Fibroblast of villous mesenchyme (primary cell): ENCODE data around the gene MMP24OS. TPM values are rescaled to one million over a fixed set of nuclear protein-coding genes. Genes with fewer than 3 reads are reported as not detected.

Experiments
- DNase-seq: peaks from one replicate; pipeline ENCODE4 v3.0.0-alpha.2; 2010; ENCODE audit warnings: low read depth
- H3K4me3 ChIP-seq: 2 replicates; pipeline ENCODE4 v1.5.1; 2011; ENCODE audit warnings: low read depth, mild to moderate bottlenecking, low read length
- total RNA-seq: library from RNA; depleted of rRNA; stranded (reverse); fragments of >200 nt; gene quantifications from 2 replicates; pipeline ENCODE4 v1.2.3, GENCODE V29; 2012
- TF ChIP-seq, protein P1 (sequence below): IDR thresholded peaks from 2 replicates; pipeline ENCODE4 v1.5.1; 2012; ENCODE audit warnings: low read depth, mild to moderate bottlenecking, low read length; ENCODE audit not compliant: insufficient read depth

MMP24OS gene
- total RNA-seq, 1 donor, result 14.7 TPM

DNA sequence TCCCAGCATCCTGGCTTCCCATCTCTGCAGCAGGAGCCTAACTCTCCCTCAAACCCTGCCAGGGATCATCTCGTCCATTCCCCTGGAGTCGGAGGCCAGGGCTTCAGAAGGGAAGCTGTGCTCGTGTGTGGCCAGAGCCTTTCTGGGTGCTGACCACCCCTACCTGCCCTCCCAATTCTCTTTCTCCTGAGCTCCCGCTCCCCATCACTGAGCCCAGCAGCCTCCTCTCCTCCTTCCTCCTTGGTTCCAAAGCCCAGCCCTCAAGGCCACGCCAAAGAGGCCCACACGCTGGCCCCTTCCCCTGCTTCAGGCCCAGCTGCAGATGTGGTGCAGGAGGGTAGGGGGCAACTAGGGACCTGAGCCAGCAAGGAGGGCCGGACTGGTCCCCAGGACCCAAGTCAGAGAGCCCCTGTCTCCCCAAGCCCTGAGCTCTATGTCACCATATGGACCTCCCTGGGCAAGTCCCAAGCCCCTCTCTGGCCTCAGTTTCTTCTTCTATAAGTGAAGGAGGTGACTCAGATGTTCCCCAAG is 13.0 kb upstream of the MMP24OS start:
- H3K4me3 ChIP-seq, result no peak overlapping the region
- TF ChIP-seq, protein P1, sequence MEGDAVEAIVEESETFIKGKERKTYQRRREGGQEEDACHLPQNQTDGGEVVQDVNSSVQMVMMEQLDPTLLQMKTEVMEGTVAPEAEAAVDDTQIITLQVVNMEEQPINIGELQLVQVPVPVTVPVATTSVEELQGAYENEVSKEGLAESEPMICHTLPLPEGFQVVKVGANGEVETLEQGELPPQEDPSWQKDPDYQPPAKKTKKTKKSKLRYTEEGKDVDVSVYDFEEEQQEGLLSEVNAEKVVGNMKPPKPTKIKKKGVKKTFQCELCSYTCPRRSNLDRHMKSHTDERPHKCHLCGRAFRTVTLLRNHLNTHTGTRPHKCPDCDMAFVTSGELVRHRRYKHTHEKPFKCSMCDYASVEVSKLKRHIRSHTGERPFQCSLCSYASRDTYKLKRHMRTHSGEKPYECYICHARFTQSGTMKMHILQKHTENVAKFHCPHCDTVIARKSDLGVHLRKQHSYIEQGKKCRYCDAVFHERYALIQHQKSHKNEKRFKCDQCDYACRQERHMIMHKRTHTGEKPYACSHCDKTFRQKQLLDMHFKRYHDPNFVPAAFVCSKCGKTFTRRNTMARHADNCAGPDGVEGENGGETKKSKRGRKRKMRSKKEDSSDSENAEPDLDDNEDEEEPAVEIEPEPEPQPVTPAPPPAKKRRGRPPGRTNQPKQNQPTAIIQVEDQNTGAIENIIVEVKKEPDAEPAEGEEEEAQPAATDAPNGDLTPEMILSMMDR, result no peak
- no peak for DNase-seq

GRCh38 chr20:35290186-35290886 is 12.4 kb upstream of the MMP24OS start:
- TF ChIP-seq, protein P1, result no peak
- H3K4me3 ChIP-seq, result no peak overlapping the region
- DNase-seq, result no peak

- H3K4me3 ChIP-seq, result no peak overlapping the region
- no peak for DNase-seq
- TF ChIP-seq, protein P1, result no peak
Measured at GRCh38 chr20:35288325-35289060, 10.6 kb upstream of the MMP24OS start.

DNA sequence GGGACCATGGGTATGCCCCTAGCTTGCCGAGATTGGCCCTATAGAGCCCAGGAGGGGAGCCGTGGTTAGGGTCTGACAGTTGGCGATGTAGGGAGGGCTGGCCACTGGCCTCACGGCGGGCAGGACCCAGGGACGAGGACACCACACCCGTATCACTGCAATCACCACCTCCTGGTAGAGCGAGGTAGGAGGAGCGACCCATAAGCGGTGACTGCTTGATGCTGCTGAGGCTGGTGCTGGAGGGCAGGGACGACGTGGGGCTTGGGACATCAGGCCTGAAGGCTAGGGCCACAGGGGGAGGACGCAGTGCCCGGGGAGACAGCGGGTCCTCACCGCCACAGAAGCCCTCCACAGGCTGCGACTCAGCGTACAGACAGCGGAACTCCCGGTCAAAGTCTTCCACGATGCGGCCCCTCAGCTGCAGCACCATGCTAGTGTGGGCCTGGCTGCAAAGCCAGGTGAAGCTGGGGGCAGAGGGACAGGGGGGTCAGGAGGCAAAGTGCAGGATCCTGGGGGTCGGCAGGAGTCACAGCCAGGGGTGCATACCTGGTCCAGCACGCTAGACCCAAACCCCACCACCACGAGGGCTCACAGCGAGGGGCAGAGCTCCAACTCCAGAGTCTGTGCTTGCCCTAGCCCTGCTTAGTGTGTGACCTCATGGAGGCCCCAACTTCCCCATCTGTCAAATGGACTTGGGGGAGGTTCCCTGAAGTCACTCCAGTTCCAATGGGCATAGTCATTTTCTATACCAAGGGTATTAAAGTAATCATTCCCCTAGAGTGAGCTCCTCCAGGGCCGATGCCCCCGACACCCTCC is 9.8 kb upstream of the MMP24OS start:
- no peak overlapping the region for H3K4me3 ChIP-seq
- TF ChIP-seq, protein P1, result no peak
- no peak for DNase-seq

GRCh38 chr20:35286899-35287508 is 9.1 kb upstream of the MMP24OS start:
- DNase-seq, result no peak
- TF ChIP-seq, protein P1, result no peak
- no peak overlapping the region for H3K4me3 ChIP-seq

- TF ChIP-seq, protein P1, result no peak
- no peak for DNase-seq
- H3K4me3 ChIP-seq, result no peak overlapping the region
Measured at GRCh38 chr20:35286077-35286898, 8.4 kb upstream of the MMP24OS start.
